ENCODE data around the gene FGF16. TPM values are rescaled to one million over a fixed set of nuclear protein-coding genes. Genes with fewer than 3 reads are reported as not detected.
"Not testable (repeated sequence)": the region's sequence is repeated elsewhere in the genome, so short reads cannot be mapped to it uniquely, and the experiment has no call there.

The FGF16 gene
- polyA plus RNA-seq, 3 donors, result 0.07 to 0.15 TPM; not detected in 1

- DNase-seq (ENCODE audit: low read depth in 3 of 3, low spot score in 2 of 3), result no peak
Observed at GRCh38 chrX:77446029-77446585, 1.1 kb upstream of the FGF16 start.

- no peak for DNase-seq (ENCODE audit: low read depth in 3 of 3, low spot score in 2 of 3)
Observed at GRCh38 chrX:77447653-77448569, 722 bp downstream of the FGF16 start.

GRCh38 chrX:77450415-77450814 is 3.2 kb downstream of the FGF16 start:
- DNase-seq (ENCODE audit: low read depth in 3 of 3, low spot score in 2 of 3), result no peak

- DNase-seq (ENCODE audit: low read depth in 3 of 3, low spot score in 2 of 3), result no peak
Observed at GRCh38 chrX:77450996-77451395, 3.8 kb downstream of the FGF16 start.

GRCh38 chrX:77453190-77453589 is 6.0 kb downstream of the FGF16 start:
- no peak for DNase-seq (ENCODE audit: low read depth in 3 of 3, low spot score in 2 of 3)

- DNase-seq (ENCODE audit: low read depth in 3 of 3, low spot score in 2 of 3), result no peak
Observed at GRCh38 chrX:77455437-77455836, 8.2 kb downstream of the FGF16 start.

GRCh38 chrX:77484045-77484444 is 36.9 kb downstream of the FGF16 start:
- DNase-seq (ENCODE audit: low read depth in 3 of 3, low spot score in 2 of 3), result no peak

DNA sequence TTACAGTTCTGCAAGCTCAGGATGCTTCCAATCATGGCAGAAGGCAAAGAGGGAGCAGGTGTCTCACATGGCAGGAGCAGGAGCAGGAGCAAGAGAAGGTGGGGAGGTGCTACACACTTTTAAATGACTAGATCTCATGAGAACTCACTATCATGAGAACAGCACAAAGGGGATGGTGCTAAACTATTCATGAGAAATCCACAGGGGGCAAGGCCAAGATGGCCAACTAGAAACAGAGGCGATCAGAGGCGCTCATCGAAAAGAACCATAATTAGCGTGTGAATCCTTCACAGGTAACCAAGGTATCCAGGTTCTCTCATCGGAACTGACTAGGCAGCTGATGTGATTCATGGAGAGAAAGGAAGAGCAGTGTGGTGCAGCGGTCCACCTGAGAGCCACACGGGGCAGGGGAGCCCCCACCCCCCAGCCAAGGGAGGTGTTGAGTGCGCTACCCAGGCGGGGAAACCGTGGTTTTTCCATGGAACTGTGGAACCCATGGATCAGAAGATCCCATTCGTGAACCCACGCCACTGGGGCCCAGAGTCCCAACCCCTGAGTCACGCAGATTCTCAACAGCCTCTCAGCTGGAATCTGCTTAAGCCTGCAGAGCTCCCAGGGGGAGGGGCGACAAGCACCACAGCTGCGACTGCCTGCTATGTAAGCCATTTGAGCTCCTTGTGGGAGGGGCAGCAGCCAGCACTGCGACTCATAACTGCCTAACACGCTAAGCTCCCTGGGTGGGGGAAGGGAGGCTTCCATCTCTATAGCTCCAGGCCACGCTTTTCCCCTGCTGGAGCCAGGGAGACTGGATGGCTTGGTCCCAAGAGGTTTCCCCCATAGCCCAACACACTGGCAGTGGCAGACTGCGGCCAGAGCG is 46.7 kb downstream of the FGF16 start:
- no peak for DNase-seq (ENCODE audit: low read depth in 3 of 3, low spot score in 2 of 3)

DNA sequence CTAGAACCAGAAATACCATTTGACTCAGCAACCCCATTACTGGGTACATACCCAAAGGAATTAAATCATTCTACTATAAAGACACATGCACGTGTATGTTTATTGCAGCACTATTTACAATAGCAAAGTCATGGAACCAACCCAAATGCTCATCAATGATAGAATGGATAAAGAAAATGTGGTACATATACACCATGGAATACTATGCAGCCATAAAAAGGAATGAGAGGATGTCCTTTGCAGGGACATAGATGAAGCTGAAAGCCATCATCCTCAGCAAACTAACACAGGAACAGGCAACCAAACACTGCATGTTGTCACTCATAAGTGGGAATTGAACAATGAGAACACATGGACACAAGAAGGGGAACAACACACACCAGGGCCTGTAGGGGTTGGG is 53.0 kb downstream of the FGF16 start:
- DNase-seq (ENCODE audit: low read depth in 3 of 3, low spot score in 2 of 3), result not testable (repeated sequence)

DNA sequence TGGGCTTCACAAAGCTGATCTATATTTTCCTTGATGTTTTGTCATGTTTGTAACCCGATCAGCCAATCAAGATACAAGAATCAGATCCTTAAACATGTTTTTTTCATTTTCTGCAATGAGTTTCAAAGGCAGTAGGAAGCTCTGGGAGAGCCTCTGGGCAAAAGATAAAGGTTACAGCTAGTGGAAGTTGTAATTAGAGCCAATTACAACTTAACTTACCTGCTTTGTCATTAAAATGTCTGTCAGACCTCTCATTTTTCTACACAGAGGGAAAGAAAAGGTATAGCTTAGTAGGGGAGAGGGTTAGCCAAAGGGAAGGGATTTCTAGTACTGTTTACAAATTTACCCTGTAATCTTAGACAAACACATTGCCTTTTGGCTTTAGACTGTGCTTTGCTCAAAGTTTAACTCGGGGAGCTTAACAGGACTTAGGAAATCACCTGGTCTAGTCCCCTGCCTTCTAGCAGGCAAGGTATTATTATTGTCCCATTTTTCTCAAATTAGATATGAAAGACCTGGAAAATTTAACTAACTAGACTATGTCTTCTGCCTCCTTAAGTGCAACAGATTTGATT is 55.8 kb downstream of the FGF16 start:
- no peak for DNase-seq (ENCODE audit: low read depth in 3 of 3, low spot score in 2 of 3)

DNA sequence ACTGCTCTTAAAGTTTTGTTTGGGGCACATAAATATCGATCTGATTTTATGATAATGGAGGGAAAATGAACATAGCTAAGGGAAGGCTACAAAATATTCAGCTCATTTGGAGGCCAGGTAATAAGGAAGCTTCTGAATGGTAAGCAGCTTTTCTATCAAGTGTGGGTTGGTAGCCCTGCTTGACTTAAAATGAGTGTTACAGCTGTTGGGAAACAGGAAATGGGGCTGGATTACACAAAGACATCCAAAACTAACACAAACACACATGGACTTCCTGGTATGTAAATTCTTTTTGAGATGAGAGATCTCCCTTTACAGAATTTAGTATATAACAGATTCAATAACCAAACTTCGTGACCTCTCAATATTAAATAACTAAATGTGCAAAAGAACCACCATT is 58.0 kb downstream of the FGF16 start:
- DNase-seq (ENCODE audit: low read depth in 3 of 3, low spot score in 2 of 3), result no peak

All from right renal cortex interstitium (tissue), 3 donors.